Pericardium fibroblast (primary cell): ENCODE results near the gene PRADC1. TPM values are rescaled to one million over a fixed set of nuclear protein-coding genes. Genes with fewer than 3 reads are reported as not detected.

Experiments used
- total RNA-seq: library from RNA; depleted of rRNA; stranded (reverse); fragments of >200 nt; gene quantifications from 2 replicates; pipeline ENCODE4 v1.2.3, GENCODE V29; 2015

The PRADC1 gene
- total RNA-seq: 11.2 and 68.3 TPM in 2 replicates

GRCh38 chr2:73233154-73233931 is at the start of gene PRADC1:
Gene PRADC1, minus strand, starts transcription at chr2:73233239. Its CDS starts 79 bp downstream, at chr2:73233160.

GRCh38 chr2:73233932-73234832 is 1.1 kb upstream of the PRADC1 start, which contains the start of gene CCT7:
Gene CCT7, plus strand, starts transcription at chr2:73234308. Its CDS starts 71 bp downstream, at chr2:73234379.

GRCh38 chr2:73214120-73215035 is 18.7 kb downstream of the PRADC1 start, which contains the start of gene SMYD5:
Gene SMYD5, plus strand, starts transcription at chr2:73214245. Its CDS starts 22 bp downstream, at chr2:73214267.

GRCh38 chr2:73202156-73203054 is 30.6 kb downstream of the PRADC1 start, which contains the start of gene NOTO:
Gene NOTO, plus strand, starts transcription at chr2:73202574. Its CDS starts 93 bp downstream, at chr2:73202667.

Other genes with a start within 250 kb of the PRADC1 start
- 2.8 and 5.3 TPM in 2 replicates for gene SFXN5, start 161.5 kb downstream of the PRADC1 start, total RNA-seq
- gene RAB11FIP5, start 120.3 kb downstream of the PRADC1 start, total RNA-seq: 32.2 and 33.0 TPM in 2 replicates
- not detected in 2 replicates for gene NOTO, start 30.7 kb downstream of the PRADC1 start, total RNA-seq
- 10.0 and 17.4 TPM in 2 replicates for gene SMYD5, start 19.0 kb downstream of the PRADC1 start, total RNA-seq
- 192 and 241 TPM in 2 replicates for gene CCT7, start 1.1 kb upstream of the PRADC1 start, total RNA-seq
- gene FBXO41, start 51.2 kb upstream of the PRADC1 start, total RNA-seq: 2.5 and 3.6 TPM in 2 replicates
- gene EGR4, start 60.3 kb upstream of the PRADC1 start, total RNA-seq: not detected in 2 replicates
- 5.5 and 8.6 TPM in 2 replicates for gene ALMS1, start 152.6 kb upstream of the PRADC1 start, total RNA-seq